Measurements from ENCODE around the gene RASSF5. TPM values are rescaled to one million over a fixed set of nuclear protein-coding genes. Genes with fewer than 3 reads are reported as not detected.
A peak's percentile ranks its signal among the peaks of the same experiment; 100 is the strongest.

The RASSF5 gene
- total and polyA plus RNA-seq, 9 of the 15 experiments (the other 6 are each of a cell fraction or from before 2014, with no cell fraction given), result 6.1 to 41.0 (median 25.2) TPM

DNA sequence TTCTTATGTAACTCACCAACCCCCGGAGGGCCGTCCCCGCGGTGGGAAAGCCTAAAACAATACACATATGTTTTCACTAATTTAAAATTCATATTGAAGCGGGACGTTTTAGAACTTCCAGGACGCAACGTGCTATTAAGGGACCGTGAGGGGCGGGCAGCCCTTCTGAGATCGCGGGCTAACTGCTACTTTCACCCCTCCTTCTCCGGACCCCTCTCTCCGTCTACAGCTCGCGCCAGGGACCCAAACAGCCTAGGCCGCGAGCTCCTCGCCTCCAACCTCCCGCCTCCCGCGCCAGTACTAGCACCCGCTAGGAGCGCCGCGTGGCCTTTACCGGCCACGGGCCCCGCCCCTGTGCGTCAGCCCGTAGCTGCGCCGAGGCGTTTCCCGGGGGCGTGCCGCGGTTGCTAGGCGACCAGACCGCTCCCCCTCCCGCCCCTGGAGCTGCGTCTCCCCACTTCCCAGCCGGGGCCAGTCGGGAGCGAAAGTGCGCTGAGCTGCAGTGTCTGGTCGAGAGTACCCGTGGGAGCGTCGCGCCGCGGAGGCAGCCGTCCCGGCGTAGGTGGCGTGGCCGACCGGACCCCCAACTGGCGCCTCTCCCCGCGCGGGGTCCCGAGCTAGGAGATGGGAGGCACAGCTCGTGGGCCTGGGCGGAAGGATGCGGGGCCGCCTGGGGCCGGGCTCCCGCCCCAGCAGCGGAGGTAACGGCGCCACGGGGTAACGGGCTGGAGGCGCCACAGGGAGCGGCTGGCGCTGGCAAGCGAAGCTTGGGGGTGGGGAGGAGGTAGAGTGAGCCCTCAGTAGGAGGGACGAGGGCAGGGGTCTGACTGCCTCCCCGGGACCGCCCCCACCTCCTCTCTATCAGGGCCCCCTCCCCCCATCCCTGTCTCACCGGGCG lies 128.0 kb downstream of the RASSF5 start, which contains the start of gene DYRK3 (continued):
- TF ChIP-seq LARP7 (IDR thresholded peaks at IDR 0.05) (no peak), ZNF212 (CRISPR knock-in tag; IDR thresholded peaks at IDR 0.05) (no peak), KAT7 (CRISPR knock-in tag; IDR thresholded peaks at IDR 0.05; ENCODE audit: borderline replicate concordance) (peak; percentile 97), ZNF764 (CRISPR knock-in tag; IDR thresholded peaks at IDR 0.05; ENCODE audit: low read depth) (no peak), ZNF79 (CRISPR knock-in tag; IDR thresholded peaks at IDR 0.05; ENCODE audit: low read depth) (no peak), POLR3G (IDR thresholded peaks at IDR 0.05; ENCODE audit: extremely low read depth, insufficient read length, insufficient replicate concordance) (no peak), FOXK1 (CRISPR knock-in tag; IDR thresholded peaks at IDR 0.05; ENCODE audit: borderline replicate concordance) (no peak), CBFB (CRISPR knock-in tag; IDR thresholded peaks at IDR 0.05) (peak; percentile 62; the same call in 1 of the 2 replicates), GTF2F1 (IDR thresholded peaks at IDR 0.05; ENCODE audit: low read depth, low read length) (peak; percentile 73; the same call in 1 of the 2 replicates), DDX20 (tag; IDR thresholded peaks at IDR 0.05; ENCODE audit: low read depth) (no peak)
- TF ChIP-seq, protein P1, sequence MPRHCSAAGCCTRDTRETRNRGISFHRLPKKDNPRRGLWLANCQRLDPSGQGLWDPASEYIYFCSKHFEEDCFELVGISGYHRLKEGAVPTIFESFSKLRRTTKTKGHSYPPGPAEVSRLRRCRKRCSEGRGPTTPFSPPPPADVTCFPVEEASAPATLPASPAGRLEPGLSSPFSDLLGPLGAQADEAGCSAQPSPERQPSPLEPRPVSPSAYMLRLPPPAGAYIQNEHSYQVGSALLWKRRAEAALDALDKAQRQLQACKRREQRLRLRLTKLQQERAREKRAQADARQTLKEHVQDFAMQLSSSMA (CRISPR knock-in tag; IDR thresholded peaks at IDR 0.05), result no peak
- TF ChIP-seq, protein P2, sequence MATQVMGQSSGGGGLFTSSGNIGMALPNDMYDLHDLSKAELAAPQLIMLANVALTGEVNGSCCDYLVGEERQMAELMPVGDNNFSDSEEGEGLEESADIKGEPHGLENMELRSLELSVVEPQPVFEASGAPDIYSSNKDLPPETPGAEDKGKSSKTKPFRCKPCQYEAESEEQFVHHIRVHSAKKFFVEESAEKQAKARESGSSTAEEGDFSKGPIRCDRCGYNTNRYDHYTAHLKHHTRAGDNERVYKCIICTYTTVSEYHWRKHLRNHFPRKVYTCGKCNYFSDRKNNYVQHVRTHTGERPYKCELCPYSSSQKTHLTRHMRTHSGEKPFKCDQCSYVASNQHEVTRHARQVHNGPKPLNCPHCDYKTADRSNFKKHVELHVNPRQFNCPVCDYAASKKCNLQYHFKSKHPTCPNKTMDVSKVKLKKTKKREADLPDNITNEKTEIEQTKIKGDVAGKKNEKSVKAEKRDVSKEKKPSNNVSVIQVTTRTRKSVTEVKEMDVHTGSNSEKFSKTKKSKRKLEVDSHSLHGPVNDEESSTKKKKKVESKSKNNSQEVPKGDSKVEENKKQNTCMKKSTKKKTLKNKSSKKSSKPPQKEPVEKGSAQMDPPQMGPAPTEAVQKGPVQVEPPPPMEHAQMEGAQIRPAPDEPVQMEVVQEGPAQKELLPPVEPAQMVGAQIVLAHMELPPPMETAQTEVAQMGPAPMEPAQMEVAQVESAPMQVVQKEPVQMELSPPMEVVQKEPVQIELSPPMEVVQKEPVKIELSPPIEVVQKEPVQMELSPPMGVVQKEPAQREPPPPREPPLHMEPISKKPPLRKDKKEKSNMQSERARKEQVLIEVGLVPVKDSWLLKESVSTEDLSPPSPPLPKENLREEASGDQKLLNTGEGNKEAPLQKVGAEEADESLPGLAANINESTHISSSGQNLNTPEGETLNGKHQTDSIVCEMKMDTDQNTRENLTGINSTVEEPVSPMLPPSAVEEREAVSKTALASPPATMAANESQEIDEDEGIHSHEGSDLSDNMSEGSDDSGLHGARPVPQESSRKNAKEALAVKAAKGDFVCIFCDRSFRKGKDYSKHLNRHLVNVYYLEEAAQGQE (IDR thresholded peaks at IDR 0.05; ENCODE audit: borderline replicate concordance), result peak; percentile 22; the same call in 1 of the 2 replicates
- TF ChIP-seq, protein P2 (CRISPR knock-in tag; IDR thresholded peaks at IDR 0.05; ENCODE audit: low read depth), result no peak; the same call in 1 of the 2 replicates
- TF ChIP-seq, protein P3, sequence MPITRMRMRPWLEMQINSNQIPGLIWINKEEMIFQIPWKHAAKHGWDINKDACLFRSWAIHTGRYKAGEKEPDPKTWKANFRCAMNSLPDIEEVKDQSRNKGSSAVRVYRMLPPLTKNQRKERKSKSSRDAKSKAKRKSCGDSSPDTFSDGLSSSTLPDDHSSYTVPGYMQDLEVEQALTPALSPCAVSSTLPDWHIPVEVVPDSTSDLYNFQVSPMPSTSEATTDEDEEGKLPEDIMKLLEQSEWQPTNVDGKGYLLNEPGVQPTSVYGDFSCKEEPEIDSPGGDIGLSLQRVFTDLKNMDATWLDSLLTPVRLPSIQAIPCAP (CRISPR knock-in tag; IDR thresholded peaks at IDR 0.05; ENCODE audit: borderline replicate concordance), result no peak
- TF ChIP-seq, protein P4, sequence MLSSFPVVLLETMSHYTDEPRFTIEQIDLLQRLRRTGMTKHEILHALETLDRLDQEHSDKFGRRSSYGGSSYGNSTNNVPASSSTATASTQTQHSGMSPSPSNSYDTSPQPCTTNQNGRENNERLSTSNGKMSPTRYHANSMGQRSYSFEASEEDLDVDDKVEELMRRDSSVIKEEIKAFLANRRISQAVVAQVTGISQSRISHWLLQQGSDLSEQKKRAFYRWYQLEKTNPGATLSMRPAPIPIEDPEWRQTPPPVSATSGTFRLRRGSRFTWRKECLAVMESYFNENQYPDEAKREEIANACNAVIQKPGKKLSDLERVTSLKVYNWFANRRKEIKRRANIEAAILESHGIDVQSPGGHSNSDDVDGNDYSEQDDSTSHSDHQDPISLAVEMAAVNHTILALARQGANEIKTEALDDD (IDR thresholded peaks at IDR 0.05), result no peak; the same call in 1 of the 2 replicates
- TF ChIP-seq, protein P5, sequence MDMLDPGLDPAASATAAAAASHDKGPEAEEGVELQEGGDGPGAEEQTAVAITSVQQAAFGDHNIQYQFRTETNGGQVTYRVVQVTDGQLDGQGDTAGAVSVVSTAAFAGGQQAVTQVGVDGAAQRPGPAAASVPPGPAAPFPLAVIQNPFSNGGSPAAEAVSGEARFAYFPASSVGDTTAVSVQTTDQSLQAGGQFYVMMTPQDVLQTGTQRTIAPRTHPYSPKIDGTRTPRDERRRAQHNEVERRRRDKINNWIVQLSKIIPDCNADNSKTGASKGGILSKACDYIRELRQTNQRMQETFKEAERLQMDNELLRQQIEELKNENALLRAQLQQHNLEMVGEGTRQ (CRISPR knock-in tag; IDR thresholded peaks at IDR 0.05), result peak; percentile 60; the same call in 1 of the 2 replicates

All from K562 (cell line).